ENCODE data around the gene TUBB4B. TPM values are rescaled to one million over a fixed set of nuclear protein-coding genes. Genes with fewer than 3 reads are reported as not detected.

TUBB4B gene
- polyA plus RNA-seq, 2 of the 4 experiments (the other 2 are of a cell fraction) = 256 to 671 TPM

GRCh38 chr9:137200311-137201204, 40.5 kb upstream of the TUBB4B start, which contains the start of gene TPRN:
Gene TPRN, minus strand, starts transcription at chr9:137200741. Its CDS starts 30 bp downstream, at chr9:137200711.
- DNase-seq (ENCODE audit: low read depth in 1 of 2, low spot score in 1 of 2) (peak; percentile 98 to 100), FAIRE-seq (no peak), ATAC-seq (peak; percentile 87 to 96)
- Histone ChIP-seq H3K4me1 (peaks cover 38% of the 10 kb centered on the region), H3K27ac (peak within 1 kb of the TSS; percentile 80 to 87), H3K9me3 (no peaks in the 10 kb centered on the region), H3K4me3 (peak within 1 kb of the TSS; percentile 60), H3K4me2 (peak within 1 kb of the TSS; percentile 97)
- CTCF ChIA-PET = interaction anchor here (0.7 to 1.7 kb wide), 7 partner anchors 11 to 171 kb away, joined by 3 to 14 read pairs (median 5); partner anchors contain the start of genes ANAPC2, RNF224 and SSNA1
- POLR2A ChIA-PET = interaction anchor here (0.6 to 2.5 kb wide), 19 partner anchors 9 to 848 kb away, joined by 3 to 38 read pairs (median 4); partner anchors contain the start of genes ANAPC2, CYSRT1, MAN1B1 and SSNA1
- WGBS (ENCODE audit: missing lambda C conversion rate) = 0% methylated on average over 22 of the region's 118 CpGs
- TF ChIP-seq PHF8 (IDR thresholded peaks at IDR 0.05; ENCODE audit: borderline replicate concordance, low read depth) = 0 out of 2 replicates have a peak, but pooled peaks have one; percentile 29
- peak; percentile 82 for TF ChIP-seq POLR2A (IDR thresholded peaks at IDR 0.05; ENCODE audit: low read length)
- peak; percentile 75 for TF ChIP-seq USF2 (IDR thresholded peaks at IDR 0.05)
- peak; percentile 89; the same call in 2 of the 3 replicates for TF ChIP-seq BCL3 (IDR thresholded peaks at IDR 0.05)
- TF ChIP-seq JUN (IDR thresholded peaks at IDR 0.05) = peak; percentile 71 to 93; a peak in 4 of 5 replicates
- no peak for TF ChIP-seq EHF (CRISPR knock-in tag; IDR thresholded peaks at IDR 0.05)

GRCh38 chr9:137201205-137201868, 39.8 kb upstream of the TUBB4B start:
- H3K4me2 ChIP-seq = peak overlapping the region; percentile 83
- H3K4me3 ChIP-seq = peak overlapping the region; percentile 60
- CTCF ChIA-PET = interaction anchor here (1.2 to 3.7 kb wide), 8 partner anchors 9 to 172 kb away, joined by 3 to 17 read pairs (median 6); partner anchors contain the start of genes ANAPC2, RNF224 and SSNA1
- peak overlapping the region; percentile 80 to 87 for H3K27ac ChIP-seq
- POLR2A ChIA-PET = interaction anchor here (0.6 to 2.5 kb wide), 19 partner anchors 9 to 849 kb away, joined by 3 to 38 read pairs (median 4); partner anchors contain the start of genes ANAPC2, CYSRT1, MAN1B1 and SSNA1
- H3K4me1 ChIP-seq = peaks cover 36% of the 10 kb centered on the region
- 40% methylated on average over 18 of the region's 23 CpGs for WGBS (ENCODE audit: missing lambda C conversion rate)
- no peaks in the 10 kb centered on the region for H3K9me3 ChIP-seq
- FAIRE-seq = no peak
- ATAC-seq = no peak; a peak in 1 of 6 replicates
- no peak for DNase-seq (ENCODE audit: low read depth in 1 of 2, low spot score in 1 of 2)
- TF ChIP-seq ZC3H11A (IDR thresholded peaks at IDR 0.05) (no peak), TP53 (CRISPR knock-in tag; IDR thresholded peaks at IDR 0.05) (no peak), HMGXB4 (CRISPR knock-in tag; IDR thresholded peaks at IDR 0.05; ENCODE audit: borderline replicate concordance) (no peak), CTCF (IDR thresholded peaks at IDR 0.05) (no peak), FOXS1 (CRISPR knock-in tag; IDR thresholded peaks at IDR 0.05) (no peak), HOXB13 (CRISPR knock-in tag; IDR thresholded peaks at IDR 0.05; ENCODE audit: low read depth) (no peak), ATOH8 (CRISPR knock-in tag; IDR thresholded peaks at IDR 0.05; ENCODE audit: low read depth) (no peak), RCOR1 (IDR thresholded peaks at IDR 0.05; ENCODE audit: low read depth, low read length) (no peak), TFCP2L1 (CRISPR knock-in tag; IDR thresholded peaks at IDR 0.05) (no peak), JUNB (IDR thresholded peaks at IDR 0.05) (no peak), EHF (CRISPR knock-in tag; IDR thresholded peaks at IDR 0.05) (no peak), CHD2 (IDR thresholded peaks at IDR 0.05; ENCODE audit: low read length, partially characterized antibody) (no peak), USF2 (IDR thresholded peaks at IDR 0.05) (no peak), FOSB (CRISPR knock-in tag; IDR thresholded peaks at IDR 0.05) (no peak), MAX (IDR thresholded peaks at IDR 0.05) (no peak)

All from A549 (cell line).